ENCODE data around the gene LTA. TPM values are rescaled to one million over a fixed set of nuclear protein-coding genes. Genes with fewer than 3 reads are reported as not detected.
"Not testable (repeated sequence)": the region's sequence is repeated elsewhere in the genome, so short reads cannot be mapped to it uniquely, and the experiment has no call there.

LTA gene
- polyA plus RNA-seq, 3 donors = 0.26 to 0.28 TPM; not detected in 1

DNA sequence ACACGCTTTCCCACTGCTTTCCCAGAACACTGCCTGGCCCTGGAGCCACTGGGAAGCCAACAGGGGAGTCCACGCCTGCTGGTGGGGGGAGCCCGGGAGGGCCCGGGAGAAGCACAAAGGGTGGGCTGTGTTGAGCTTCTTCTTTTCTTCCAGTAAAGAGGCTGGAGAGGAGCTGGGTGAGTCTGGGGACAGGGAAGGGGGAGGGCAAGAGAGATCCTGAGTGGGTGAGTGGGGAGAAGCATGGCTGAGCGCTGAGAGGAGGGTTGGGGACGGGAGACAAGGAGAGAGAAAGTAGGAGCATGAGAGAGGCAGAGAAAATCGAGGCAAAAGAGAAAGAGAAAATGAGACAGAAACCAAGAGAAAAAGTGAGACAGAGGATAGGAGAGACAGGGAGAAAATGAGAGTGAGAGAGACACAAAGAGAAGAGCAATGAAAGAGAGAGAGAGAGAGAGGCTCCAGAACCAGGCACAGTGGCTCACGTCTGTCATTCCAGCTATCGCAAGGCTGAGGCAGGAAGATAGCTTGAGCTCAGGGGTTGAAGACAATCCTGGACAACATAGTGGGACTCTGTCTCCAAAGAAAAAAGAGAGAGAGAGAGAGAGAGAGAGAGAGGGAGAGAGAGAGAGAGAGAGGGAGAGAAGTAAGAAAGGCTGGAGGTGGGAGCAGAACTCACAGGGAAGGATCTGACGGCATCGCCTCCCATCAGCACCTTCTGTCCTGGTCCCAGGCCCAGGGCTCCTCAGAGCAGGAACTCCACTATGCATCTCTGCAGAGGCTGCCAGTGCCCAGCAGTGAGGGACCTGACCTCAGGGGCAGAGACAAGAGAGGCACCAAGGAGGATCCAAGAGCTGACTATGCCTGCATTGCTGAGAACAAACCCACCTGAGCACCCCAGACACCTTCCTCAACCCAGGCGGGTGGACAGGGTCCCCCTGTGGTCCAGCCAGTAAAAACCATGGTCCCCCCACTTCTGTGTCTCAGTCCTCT lies 16.0 kb downstream of the LTA start:
- peak overlapping the region; percentile 72 to 97 (median 91) for H3K27ac Mint-ChIP-seq
- Histone ChIP-seq H3K27ac (ENCODE audit: low read depth in 1 of 2, low read length in 2 of 2) (peak overlapping the region; percentile 80 to 85), H3K9ac (ENCODE audit: insufficient read depth, low read length, poor library complexity, severe bottlenecking) (peak overlapping the region; percentile 73), H3K4me3 (replicated peaks in 1 of 3; ENCODE audit: low read depth in 2 of 3, low read length in 3 of 3) (peak overlapping the region; percentile 61 to 98 (median 92)), H3K4me1 (ENCODE audit: control insufficient read depth in 1 of 2, insufficient read depth in 2 of 2, low read length in 2 of 2) (peaks cover 61 to 77% of the 10 kb centered on the region in 2 donors), H3K9me3 (replicated peaks in 1 of 2; ENCODE audit: control insufficient read depth in 1 of 2, insufficient read depth in 1 of 2, low read length in 2 of 2) (no peaks in the 10 kb centered on the region), H3K27me3 (ENCODE audit: control insufficient read depth in 2 of 2, insufficient read depth in 2 of 2, low read length in 2 of 2) (no peaks in the 10 kb centered on the region), H4K20me1 (ENCODE audit: insufficient read depth, low read length) (peaks cover 34% of the 10 kb centered on the region), H3K36me3 (replicated peaks in 1 of 2; ENCODE audit: control insufficient read depth in 1 of 2, insufficient read depth in 2 of 2, low read length in 2 of 2) (peaks cover 12 to 23% of the 10 kb centered on the region in 2 donors), H3K4me2 (replicated peaks; ENCODE audit: extremely low read depth, low read length, poor library complexity, severe bottlenecking) (peak overlapping the region; percentile 99), H3K79me2 (ENCODE audit: insufficient read depth, low read length) (peaks cover 52% of the 10 kb centered on the region), H2AFZ (ENCODE audit: insufficient read depth, low read depth, low read length, poor library complexity, severe bottlenecking) (peak overlapping the region; percentile 31)
- WGBS (ENCODE audit: insufficient coverage) = 22% methylated on average over 11 of the region's 12 CpGs
- H3K4me1 Mint-ChIP-seq = peaks cover 80% of the 10 kb centered on the region
- peaks cover 0 to 4% (median 0%) of the 10 kb centered on the region in 7 donors for H3K9me3 Mint-ChIP-seq
- peak overlapping the region; percentile 97 to 98 for H3K4me3 Mint-ChIP-seq
- TF ChIP-seq, protein P1, sequence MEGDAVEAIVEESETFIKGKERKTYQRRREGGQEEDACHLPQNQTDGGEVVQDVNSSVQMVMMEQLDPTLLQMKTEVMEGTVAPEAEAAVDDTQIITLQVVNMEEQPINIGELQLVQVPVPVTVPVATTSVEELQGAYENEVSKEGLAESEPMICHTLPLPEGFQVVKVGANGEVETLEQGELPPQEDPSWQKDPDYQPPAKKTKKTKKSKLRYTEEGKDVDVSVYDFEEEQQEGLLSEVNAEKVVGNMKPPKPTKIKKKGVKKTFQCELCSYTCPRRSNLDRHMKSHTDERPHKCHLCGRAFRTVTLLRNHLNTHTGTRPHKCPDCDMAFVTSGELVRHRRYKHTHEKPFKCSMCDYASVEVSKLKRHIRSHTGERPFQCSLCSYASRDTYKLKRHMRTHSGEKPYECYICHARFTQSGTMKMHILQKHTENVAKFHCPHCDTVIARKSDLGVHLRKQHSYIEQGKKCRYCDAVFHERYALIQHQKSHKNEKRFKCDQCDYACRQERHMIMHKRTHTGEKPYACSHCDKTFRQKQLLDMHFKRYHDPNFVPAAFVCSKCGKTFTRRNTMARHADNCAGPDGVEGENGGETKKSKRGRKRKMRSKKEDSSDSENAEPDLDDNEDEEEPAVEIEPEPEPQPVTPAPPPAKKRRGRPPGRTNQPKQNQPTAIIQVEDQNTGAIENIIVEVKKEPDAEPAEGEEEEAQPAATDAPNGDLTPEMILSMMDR (IDR thresholded peaks at IDR 0.05) = no peak
- intact Hi-C loops (cut with micrococcal nuclease) = loop anchor here in 1 of 2 donors (2.0 kb wide), 1 partner anchor 29 kb away; no protein-coding TSS in a partner anchor
- peaks cover 32 to 33% of the 10 kb centered on the region in 2 donors for H3K36me3 Mint-ChIP-seq
- peak in 1 of 3 donors; percentile 8 for DNase-seq
- H3K27me3 Mint-ChIP-seq (ENCODE audit: low read depth in 3 of 3) = peaks cover 0 to 6% (median 3%) of the 10 kb centered on the region in 3 donors

DNA sequence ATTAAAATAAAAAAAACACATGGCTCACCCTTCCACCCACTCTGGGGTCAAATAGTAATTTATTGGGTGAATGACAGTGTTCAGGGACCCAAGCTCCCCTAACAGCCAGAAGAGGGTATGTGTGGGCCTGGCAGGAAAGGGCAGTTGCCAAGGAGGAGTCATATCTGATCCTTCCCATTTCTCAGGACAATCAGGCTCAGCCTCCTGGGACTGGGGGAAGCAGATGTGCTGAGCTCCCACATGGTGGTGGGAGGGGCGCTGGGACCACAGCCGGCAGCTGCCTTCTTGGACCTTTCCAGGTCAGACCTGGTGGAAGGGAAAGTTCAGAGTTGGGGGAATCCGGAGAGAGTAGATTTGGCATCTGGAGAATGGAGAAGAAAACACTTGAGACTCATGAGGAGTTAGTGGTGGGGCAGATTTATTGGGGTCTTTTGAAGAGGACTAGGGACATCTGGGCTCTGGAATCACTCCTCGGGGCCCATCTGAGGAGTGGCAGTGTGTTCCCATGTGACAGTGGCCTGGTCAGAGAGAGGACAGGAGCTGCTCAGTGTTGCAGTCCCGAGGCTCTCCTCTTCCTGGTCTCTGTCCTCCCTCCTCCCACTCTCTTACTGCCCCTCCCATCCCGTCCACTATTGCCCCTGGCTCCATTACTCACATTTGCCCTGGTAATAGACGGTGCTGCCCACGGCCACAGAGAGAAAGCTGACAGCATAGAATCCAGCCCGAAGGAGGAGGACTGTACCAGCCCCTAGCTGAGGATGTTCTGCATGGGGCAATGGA lies 17.0 kb downstream of the LTA start:
- Mint-ChIP-seq H3K9me3 (peaks cover 0 to 4% (median 0%) of the 10 kb centered on the region in 7 donors), H3K27me3 (ENCODE audit: low read depth in 3 of 3) (peaks cover 0 to 6% (median 3%) of the 10 kb centered on the region in 3 donors), H3K4me1 (peaks cover 73% of the 10 kb centered on the region), H3K4me3 (peak overlapping the region; percentile 71 to 77), H3K36me3 (peaks cover 32% of the 10 kb centered on the region in 2 donors), H3K27ac (peak overlapping the region; percentile 62 to 97 (median 79))
- 30% methylated on average over 3 of the region's 9 CpGs for WGBS (ENCODE audit: insufficient coverage)
- Histone ChIP-seq H3K36me3 (replicated peaks in 1 of 2; ENCODE audit: control insufficient read depth in 1 of 2, insufficient read depth in 2 of 2, low read length in 2 of 2) (peaks cover 12 to 23% of the 10 kb centered on the region in 2 donors), H3K4me2 (replicated peaks; ENCODE audit: extremely low read depth, low read length, poor library complexity, severe bottlenecking) (peak overlapping the region; percentile 99), H3K9me3 (replicated peaks in 1 of 2; ENCODE audit: control insufficient read depth in 1 of 2, insufficient read depth in 1 of 2, low read length in 2 of 2) (no peaks in the 10 kb centered on the region), H4K20me1 (ENCODE audit: insufficient read depth, low read length) (peaks cover 34% of the 10 kb centered on the region), H3K27me3 (ENCODE audit: control insufficient read depth in 2 of 2, insufficient read depth in 2 of 2, low read length in 2 of 2) (no peaks in the 10 kb centered on the region), H3K79me2 (ENCODE audit: insufficient read depth, low read length) (peaks cover 43% of the 10 kb centered on the region), H3K4me1 (ENCODE audit: control insufficient read depth in 1 of 2, insufficient read depth in 2 of 2, low read length in 2 of 2) (peaks cover 52 to 69% of the 10 kb centered on the region in 2 donors), H3K9ac (ENCODE audit: insufficient read depth, low read length, poor library complexity, severe bottlenecking) (peak overlapping the region; percentile 73), H3K27ac (ENCODE audit: low read depth in 1 of 2, low read length in 2 of 2) (peak overlapping the region in 1 of 2 donors; percentile 85), H2AFZ (ENCODE audit: insufficient read depth, low read depth, low read length, poor library complexity, severe bottlenecking) (no peak overlapping the region), H3K4me3 (replicated peaks in 1 of 3; ENCODE audit: low read depth in 2 of 3, low read length in 3 of 3) (peak overlapping the region in 2 of 3 experiments; percentile 61 to 98)
- intact Hi-C loops (cut with micrococcal nuclease) = no loop called here
- DNase-seq = no peak
- TF ChIP-seq, protein P1 (IDR thresholded peaks at IDR 0.05) = no peak

DNA sequence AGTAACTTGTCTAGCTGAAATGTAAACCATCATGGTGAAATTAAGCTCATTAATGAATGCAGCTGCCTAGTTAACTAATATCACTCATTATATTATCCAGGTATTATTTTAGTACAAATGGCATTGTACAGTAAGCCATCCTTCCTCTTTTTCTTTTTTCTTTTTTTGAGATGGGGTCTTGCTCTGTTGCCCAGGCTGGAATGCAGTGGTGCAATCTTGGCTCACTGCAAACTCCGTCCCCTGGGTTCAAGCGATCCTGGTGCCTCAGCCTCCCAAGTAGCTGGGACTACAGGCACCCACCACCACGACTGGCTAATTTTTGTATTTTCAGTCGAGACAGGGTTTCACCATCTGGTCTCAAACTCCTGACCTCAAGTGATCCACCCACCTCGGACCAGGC lies 18.6 kb downstream of the LTA start:
- H3K27me3 ChIP-seq (ENCODE audit: control insufficient read depth in 2 of 2, insufficient read depth in 2 of 2, low read length in 2 of 2); H3K4me2 ChIP-seq (replicated peaks; ENCODE audit: extremely low read depth, low read length, poor library complexity, severe bottlenecking); H3K4me3 ChIP-seq (replicated peaks in 1 of 3; ENCODE audit: low read depth in 2 of 3, low read length in 3 of 3); H2AFZ ChIP-seq (ENCODE audit: insufficient read depth, low read depth, low read length, poor library complexity, severe bottlenecking); H3K4me3 Mint-ChIP-seq; H3K9ac ChIP-seq (ENCODE audit: insufficient read depth, low read length, poor library complexity, severe bottlenecking); H3K27me3 Mint-ChIP-seq (ENCODE audit: low read depth in 3 of 3); H3K27ac ChIP-seq (ENCODE audit: low read depth in 1 of 2, low read length in 2 of 2); H3K9me3 ChIP-seq (replicated peaks in 1 of 2; ENCODE audit: control insufficient read depth in 1 of 2, insufficient read depth in 1 of 2, low read length in 2 of 2); DNase-seq; H3K9me3 Mint-ChIP-seq; intact Hi-C loops (cut with micrococcal nuclease): not testable (repeated sequence)
- H3K4me1 Mint-ChIP-seq = peaks cover 62% of the 10 kb centered on the region
- Histone ChIP-seq H3K4me1 (ENCODE audit: control insufficient read depth in 1 of 2, insufficient read depth in 2 of 2, low read length in 2 of 2) (peaks cover 36 to 61% of the 10 kb centered on the region in 2 donors), H3K36me3 (replicated peaks in 1 of 2; ENCODE audit: control insufficient read depth in 1 of 2, insufficient read depth in 2 of 2, low read length in 2 of 2) (peaks cover 12 to 23% of the 10 kb centered on the region in 2 donors), H4K20me1 (ENCODE audit: insufficient read depth, low read length) (peaks cover 34% of the 10 kb centered on the region), H3K79me2 (ENCODE audit: insufficient read depth, low read length) (peaks cover 36% of the 10 kb centered on the region)
- H3K27ac Mint-ChIP-seq = peak overlapping the region in 4 of 7 donors; percentile 37 to 79 (median 55)
- WGBS (ENCODE audit: insufficient coverage) = 80% methylated on average over 4 of the region's 5 CpGs
- H3K36me3 Mint-ChIP-seq = peaks cover 32% of the 10 kb centered on the region in 2 donors
